ENCODE results near the gene HMMR. TPM values are rescaled to one million over a fixed set of nuclear protein-coding genes. Genes with fewer than 3 reads are reported as not detected.
A peak's percentile ranks its signal among the peaks of the same experiment; 100 is the strongest.

HMMR gene
- total and polyA plus RNA-seq, 9 of the 15 experiments (the other 6 are each of a cell fraction or from before 2014, with no cell fraction given), result 74.9 to 133 (median 90.8) TPM

DNA sequence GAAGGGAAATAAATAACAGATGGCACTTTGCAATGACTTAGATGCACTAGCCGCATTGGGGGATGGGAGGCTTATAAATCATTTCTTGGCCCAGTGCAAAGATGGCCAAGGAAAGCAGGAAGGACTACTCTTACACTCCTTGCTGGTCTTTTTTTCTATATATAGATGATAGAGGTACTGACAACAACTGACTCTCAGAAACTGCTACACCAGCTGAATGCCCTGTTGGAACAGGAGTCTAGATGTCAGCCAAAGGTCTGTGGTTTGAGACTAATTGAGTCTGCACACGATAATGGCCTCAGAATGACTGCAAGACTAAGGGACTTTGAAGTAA lies 21.4 kb upstream of the HMMR start (continued):
- TF ChIP-seq, protein P1, sequence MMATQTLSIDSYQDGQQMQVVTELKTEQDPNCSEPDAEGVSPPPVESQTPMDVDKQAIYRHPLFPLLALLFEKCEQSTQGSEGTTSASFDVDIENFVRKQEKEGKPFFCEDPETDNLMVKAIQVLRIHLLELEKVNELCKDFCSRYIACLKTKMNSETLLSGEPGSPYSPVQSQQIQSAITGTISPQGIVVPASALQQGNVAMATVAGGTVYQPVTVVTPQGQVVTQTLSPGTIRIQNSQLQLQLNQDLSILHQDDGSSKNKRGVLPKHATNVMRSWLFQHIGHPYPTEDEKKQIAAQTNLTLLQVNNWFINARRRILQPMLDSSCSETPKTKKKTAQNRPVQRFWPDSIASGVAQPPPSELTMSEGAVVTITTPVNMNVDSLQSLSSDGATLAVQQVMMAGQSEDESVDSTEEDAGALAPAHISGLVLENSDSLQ (IDR thresholded peaks at IDR 0.05), result peak; percentile 65

DNA sequence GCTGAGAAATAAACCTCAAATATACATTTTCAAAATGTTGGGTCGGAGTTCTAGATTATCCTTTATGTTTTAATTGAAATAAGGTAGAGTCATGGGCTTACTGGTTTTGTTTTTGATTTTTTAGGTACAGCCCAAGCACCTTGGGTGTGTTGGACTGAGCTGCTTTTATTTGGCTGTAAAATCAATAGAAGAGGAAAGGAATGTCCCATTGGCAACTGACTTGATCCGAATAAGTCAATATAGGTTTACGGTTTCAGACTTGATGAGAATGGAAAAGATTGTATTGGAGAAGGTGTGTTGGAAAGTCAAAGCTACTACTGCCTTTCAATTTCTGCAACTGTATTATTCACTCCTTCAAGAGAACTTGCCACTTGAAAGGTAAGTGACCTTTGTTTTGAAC lies 19.5 kb upstream of the HMMR start:
- Histone ChIP-seq H3K27me3 (ENCODE audit: control insufficient read depth in 2 of 2, insufficient read depth in 2 of 2, low read length in 2 of 2) (no peaks in the 10 kb centered on the region), H3K4me1 (replicated peaks in 1 of 2; ENCODE audit: control insufficient read depth in 2 of 2, insufficient read depth in 2 of 2, low read length in 2 of 2) (peaks cover 3 to 14% of the 10 kb centered on the region in 2 experiments; a peak in 3 of 5 replicates), H3K36me3 (ENCODE audit: control insufficient read depth, insufficient read depth, low read length) (peaks cover 70% of the 10 kb centered on the region), H3K79me2 (ENCODE audit: control insufficient read depth, insufficient read depth, low read length) (peaks cover 82% of the 10 kb centered on the region), H3K4me3 (no peak overlapping the region), H2AFZ (ENCODE audit: low read depth, low read length) (no peak overlapping the region), H3K27ac (ENCODE audit: extremely low read depth, low read depth, low read length) (no peak overlapping the region), H3K9me3 (replicated peaks; ENCODE audit: control insufficient read depth, insufficient read depth, low read depth, low read length) (no peaks in the 10 kb centered on the region), H3K9me1 (ENCODE audit: control insufficient read depth, insufficient read depth, low read length) (no peaks in the 10 kb centered on the region), H3K9ac (ENCODE audit: insufficient read depth in 1 of 2, low read depth in 2 of 2, low read length in 2 of 2) (peak overlapping the region in 1 of 2 experiments; percentile 84; a peak in 1 of 4 replicates), H4K20me1 (replicated peaks; ENCODE audit: control insufficient read depth, insufficient read depth, low read length) (peaks cover 12% of the 10 kb centered on the region), H3K4me2 (ENCODE audit: insufficient read depth, low read length) (no peak overlapping the region)
- BruUV-seq (replicated peaks), result no TSS peak
- in situ Hi-C loops (cut with MboI) (no loop called here), intact Hi-C loops (cut with micrococcal nuclease) (no loop called here)
- ChIA-PET POLR2A (interaction anchor here (0.6 to 9.0 kb wide), 2 partner anchors 19 to 29 kb away, joined by 3 to 126 read pairs; partner anchors contain the start of genes HMMR and NUDCD2), CTCF (ENCODE audit: low intra/inter-chr PET ratio) (no interaction called here)
- no peak for FAIRE-seq
- ATAC-seq, result no peak
- WGBS (ENCODE audit: insufficient coverage, low coverage, missing lambda C conversion rate), result 94% methylated on average over 3 of the region's 3 CpGs
- DNase-seq (ENCODE audit: extremely low read depth in 1 of 4, low spot score in 3 of 4), result no peak
- TF ChIP-seq PTRF (tag; IDR thresholded peaks at IDR 0.05) (no peak), ZNF133 (CRISPR knock-in tag; IDR thresholded peaks at IDR 0.05) (no peak), KDM2B (CRISPR knock-in tag; IDR thresholded peaks at IDR 0.05) (no peak), JUNB (CRISPR knock-in tag; conservative IDR thresholded peaks at IDR 0.05) (no peak), TGIF2 (CRISPR knock-in tag; IDR thresholded peaks at IDR 0.05) (no peak), CAMTA2 (CRISPR knock-in tag; conservative IDR thresholded peaks at IDR 0.05) (no peak), NFYB (IDR thresholded peaks at IDR 0.05; ENCODE audit: extremely low read depth, insufficient read length) (no peak)
- TF ChIP-seq, protein P2, sequence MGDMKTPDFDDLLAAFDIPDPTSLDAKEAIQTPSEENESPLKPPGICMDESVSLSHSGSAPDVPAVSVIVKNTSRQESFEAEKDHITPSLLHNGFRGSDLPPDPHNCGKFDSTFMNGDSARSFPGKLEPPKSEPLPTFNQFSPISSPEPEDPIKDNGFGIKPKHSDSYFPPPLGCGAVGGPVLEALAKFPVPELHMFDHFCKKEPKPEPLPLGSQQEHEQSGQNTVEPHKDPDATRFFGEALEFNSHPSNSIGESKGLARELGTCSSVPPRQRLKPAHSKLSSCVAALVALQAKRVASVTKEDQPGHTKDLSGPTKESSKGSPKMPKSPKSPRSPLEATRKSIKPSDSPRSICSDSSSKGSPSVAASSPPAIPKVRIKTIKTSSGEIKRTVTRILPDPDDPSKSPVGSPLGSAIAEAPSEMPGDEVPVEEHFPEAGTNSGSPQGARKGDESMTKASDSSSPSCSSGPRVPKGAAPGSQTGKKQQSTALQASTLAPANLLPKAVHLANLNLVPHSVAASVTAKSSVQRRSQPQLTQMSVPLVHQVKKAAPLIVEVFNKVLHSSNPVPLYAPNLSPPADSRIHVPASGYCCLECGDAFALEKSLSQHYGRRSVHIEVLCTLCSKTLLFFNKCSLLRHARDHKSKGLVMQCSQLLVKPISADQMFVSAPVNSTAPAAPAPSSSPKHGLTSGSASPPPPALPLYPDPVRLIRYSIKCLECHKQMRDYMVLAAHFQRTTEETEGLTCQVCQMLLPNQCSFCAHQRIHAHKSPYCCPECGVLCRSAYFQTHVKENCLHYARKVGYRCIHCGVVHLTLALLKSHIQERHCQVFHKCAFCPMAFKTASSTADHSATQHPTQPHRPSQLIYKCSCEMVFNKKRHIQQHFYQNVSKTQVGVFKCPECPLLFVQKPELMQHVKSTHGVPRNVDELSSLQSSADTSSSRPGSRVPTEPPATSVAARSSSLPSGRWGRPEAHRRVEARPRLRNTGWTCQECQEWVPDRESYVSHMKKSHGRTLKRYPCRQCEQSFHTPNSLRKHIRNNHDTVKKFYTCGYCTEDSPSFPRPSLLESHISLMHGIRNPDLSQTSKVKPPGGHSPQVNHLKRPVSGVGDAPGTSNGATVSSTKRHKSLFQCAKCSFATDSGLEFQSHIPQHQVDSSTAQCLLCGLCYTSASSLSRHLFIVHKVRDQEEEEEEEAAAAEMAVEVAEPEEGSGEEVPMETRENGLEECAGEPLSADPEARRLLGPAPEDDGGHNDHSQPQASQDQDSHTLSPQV (IDR thresholded peaks at IDR 0.05), result no peak
- TF ChIP-seq, protein P3, sequence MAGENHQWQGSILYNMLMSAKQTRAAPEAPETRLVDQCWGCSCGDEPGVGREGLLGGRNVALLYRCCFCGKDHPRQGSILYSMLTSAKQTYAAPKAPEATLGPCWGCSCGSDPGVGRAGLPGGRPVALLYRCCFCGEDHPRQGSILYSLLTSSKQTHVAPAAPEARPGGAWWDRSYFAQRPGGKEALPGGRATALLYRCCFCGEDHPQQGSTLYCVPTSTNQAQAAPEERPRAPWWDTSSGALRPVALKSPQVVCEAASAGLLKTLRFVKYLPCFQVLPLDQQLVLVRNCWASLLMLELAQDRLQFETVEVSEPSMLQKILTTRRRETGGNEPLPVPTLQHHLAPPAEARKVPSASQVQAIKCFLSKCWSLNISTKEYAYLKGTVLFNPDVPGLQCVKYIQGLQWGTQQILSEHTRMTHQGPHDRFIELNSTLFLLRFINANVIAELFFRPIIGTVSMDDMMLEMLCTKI (IDR thresholded peaks at IDR 0.05; ENCODE audit: partially characterized antibody), result no peak
- TF ChIP-seq, protein P4, sequence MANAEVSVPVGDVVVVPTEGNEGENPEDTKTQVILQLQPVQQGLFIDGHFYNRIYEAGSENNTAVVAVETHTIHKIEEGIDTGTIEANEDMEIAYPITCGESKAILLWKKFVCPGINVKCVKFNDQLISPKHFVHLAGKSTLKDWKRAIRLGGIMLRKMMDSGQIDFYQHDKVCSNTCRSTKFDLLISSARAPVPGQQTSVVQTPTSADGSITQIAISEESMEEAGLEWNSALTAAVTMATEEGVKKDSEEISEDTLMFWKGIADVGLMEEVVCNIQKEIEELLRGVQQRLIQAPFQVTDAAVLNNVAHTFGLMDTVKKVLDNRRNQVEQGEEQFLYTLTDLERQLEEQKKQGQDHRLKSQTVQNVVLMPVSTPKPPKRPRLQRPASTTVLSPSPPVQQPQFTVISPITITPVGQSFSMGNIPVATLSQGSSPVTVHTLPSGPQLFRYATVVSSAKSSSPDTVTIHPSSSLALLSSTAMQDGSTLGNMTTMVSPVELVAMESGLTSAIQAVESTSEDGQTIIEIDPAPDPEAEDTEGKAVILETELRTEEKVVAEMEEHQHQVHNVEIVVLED (CRISPR knock-in tag; IDR thresholded peaks at IDR 0.05), result no peak

Measured in K562 (cell line).